Measurements from ENCODE around the gene RPL15.

The RPL15 gene

GRCh38 chr3:23960649-23961048 lies 43.7 kb downstream of the RPL15 start:
- TF ChIP-seq GABPA (IDR thresholded peaks at IDR 0.05; ENCODE audit: low read depth): no peak
- TF ChIP-seq CTCF (IDR thresholded peaks at IDR 0.05; ENCODE audit: insufficient read depth, low read length): no peak
- no peak for TF ChIP-seq POLR2AphosphoS5 (IDR thresholded peaks at IDR 0.05; ENCODE audit: low read depth)
- no peak for TF ChIP-seq REST (IDR thresholded peaks at IDR 0.05; ENCODE audit: insufficient replicate concordance, low read depth)
- no peak for TF ChIP-seq SPI1 (IDR thresholded peaks at IDR 0.05; ENCODE audit: borderline replicate concordance, low read depth)
- H3K4me3 ChIP-seq (replicated peaks; ENCODE audit: insufficient read depth, low read length): no peak overlapping the region
- no peaks in the 10 kb centered on the region for H3K27me3 ChIP-seq (ENCODE audit: insufficient read depth, poor library complexity, severe bottlenecking)
- DNase-seq (ENCODE audit: low read depth in 1 of 2, low spot score in 1 of 2): no peak
- H3K27ac ChIP-seq (replicated peaks): no peak overlapping the region

- Histone ChIP-seq H3K4me3 (replicated peaks; ENCODE audit: insufficient read depth, low read length) (no peak overlapping the region), H3K27ac (replicated peaks) (no peak overlapping the region), H3K27me3 (ENCODE audit: insufficient read depth, poor library complexity, severe bottlenecking) (no peaks in the 10 kb centered on the region)
- no peak for TF ChIP-seq GABPA (IDR thresholded peaks at IDR 0.05; ENCODE audit: low read depth)
- no peak for TF ChIP-seq POLR2AphosphoS5 (IDR thresholded peaks at IDR 0.05; ENCODE audit: low read depth)
- no peak for TF ChIP-seq SPI1 (IDR thresholded peaks at IDR 0.05; ENCODE audit: borderline replicate concordance, low read depth)
- no peak for TF ChIP-seq CTCF (IDR thresholded peaks at IDR 0.05; ENCODE audit: insufficient read depth, low read length)
- TF ChIP-seq REST (IDR thresholded peaks at IDR 0.05; ENCODE audit: insufficient replicate concordance, low read depth): no peak
- DNase-seq (ENCODE audit: low read depth in 1 of 2, low spot score in 1 of 2): no peak
Observed at GRCh38 chr3:23961066-23961465, 44.1 kb downstream of the RPL15 start.

- TF ChIP-seq REST (IDR thresholded peaks at IDR 0.05; ENCODE audit: insufficient replicate concordance, low read depth): no peak
- TF ChIP-seq GABPA (IDR thresholded peaks at IDR 0.05; ENCODE audit: low read depth): no peak
- no peak for TF ChIP-seq POLR2AphosphoS5 (IDR thresholded peaks at IDR 0.05; ENCODE audit: low read depth)
- TF ChIP-seq CTCF (IDR thresholded peaks at IDR 0.05; ENCODE audit: insufficient read depth, low read length): no peak
- no peak for TF ChIP-seq SPI1 (IDR thresholded peaks at IDR 0.05; ENCODE audit: borderline replicate concordance, low read depth)
- H3K4me3 ChIP-seq (replicated peaks; ENCODE audit: insufficient read depth, low read length): no peak overlapping the region
- no peak overlapping the region for H3K27ac ChIP-seq (replicated peaks)
- no peak for DNase-seq (ENCODE audit: low read depth in 1 of 2, low spot score in 1 of 2)
- H3K27me3 ChIP-seq (ENCODE audit: insufficient read depth, poor library complexity, severe bottlenecking): no peaks in the 10 kb centered on the region
Observed at GRCh38 chr3:23961913-23962312, 45.0 kb downstream of the RPL15 start.

Measured in HL-60 (cell line).